ENCODE results near the gene UBL3. TPM values are rescaled to one million over a fixed set of nuclear protein-coding genes. Genes with fewer than 3 reads are reported as not detected.

Gene UBL3
- polyA plus RNA-seq, 12 donors, result 25.1 to 37.1 (median 30.2) TPM; not detected in 1

DNA sequence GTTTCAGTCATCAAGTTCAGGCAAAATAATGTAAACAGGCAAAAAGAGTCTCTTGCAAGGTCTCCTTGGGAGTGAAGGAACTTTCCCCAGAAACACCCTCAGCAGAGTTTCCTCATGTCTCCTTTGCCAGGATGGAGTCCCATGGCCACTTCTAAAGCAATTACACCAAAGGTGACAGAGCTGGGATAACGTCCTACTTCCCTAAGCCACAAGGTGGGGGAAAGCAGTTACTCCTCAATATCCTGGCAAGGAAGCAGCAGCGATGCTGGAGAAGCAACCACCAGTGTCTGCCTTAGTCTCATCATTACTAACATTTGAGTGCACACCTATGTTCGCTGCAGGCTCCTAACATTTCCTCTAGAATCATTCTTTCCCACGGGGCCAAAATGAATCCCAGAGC, 88.6 kb downstream of the UBL3 start:
- DNase-seq, result no peak

DNA sequence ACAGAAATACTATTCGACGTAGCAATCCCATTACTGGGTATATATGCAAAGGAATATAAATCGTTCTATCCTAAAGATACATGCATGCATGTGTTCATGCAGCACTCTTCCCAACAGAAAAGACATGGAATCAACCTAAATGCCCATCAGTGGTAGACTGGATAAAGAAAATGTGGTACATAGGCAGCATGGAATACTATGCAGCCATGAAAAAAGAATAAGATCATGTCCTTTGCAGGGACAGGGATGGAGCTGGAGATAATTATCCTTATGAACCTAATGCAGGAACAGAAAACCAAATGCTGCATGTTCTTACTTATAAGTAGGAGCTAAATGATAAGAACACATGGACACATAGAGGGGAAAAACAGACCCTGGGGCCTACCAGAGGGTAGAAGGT, 89.3 kb downstream of the UBL3 start:
- no peak for DNase-seq

- DNase-seq, result no peak
Measured at GRCh38 chr13:29760544-29760943, 89.9 kb downstream of the UBL3 start.

DNA sequence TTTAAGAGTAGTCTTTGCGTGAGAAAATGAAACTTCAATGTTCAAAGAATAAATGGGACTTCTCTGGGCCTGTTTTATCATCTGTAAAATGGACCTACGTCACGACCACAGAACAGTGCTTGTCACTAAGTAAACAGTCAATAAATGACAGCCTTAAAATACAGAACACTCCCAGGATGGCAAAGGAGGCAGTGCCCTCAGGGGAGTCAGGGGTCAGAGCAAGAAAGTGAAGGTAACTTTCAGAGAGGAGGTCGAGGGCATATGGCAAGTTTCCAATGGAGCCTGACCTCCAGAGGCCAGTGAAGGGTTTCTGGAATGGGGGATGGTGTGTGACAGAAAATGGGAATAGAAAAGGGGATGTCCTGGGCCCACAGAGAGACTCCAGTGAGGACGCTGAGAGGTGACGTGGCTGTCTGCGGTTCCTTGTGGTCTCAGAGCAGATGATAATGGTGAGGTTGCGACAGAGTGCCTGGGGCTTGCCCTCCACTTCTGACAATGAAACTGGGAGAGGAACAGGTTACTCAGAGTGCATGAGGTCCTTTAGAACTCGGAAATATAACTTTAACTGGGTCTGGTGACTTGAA, 91.8 kb downstream of the UBL3 start:
- no peak for DNase-seq

DNA sequence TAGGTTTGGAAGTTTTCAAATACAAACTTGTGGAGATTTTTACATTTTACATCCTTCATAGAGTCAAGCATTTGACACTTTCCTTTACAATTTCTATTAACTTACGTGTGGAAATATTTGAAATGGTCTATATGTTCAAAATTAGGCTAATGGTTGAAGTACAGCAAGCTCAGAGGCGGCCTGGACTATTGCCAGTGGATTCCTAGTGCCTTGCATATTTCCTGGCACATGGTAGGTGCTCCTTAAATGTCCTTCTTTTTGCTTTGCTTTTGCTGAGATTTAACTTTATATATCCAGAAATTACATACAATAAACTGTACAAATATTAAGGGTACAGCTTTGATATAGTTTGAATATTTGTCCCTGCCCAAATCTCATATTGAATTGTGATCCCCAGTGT, 93.9 kb downstream of the UBL3 start:
- DNase-seq, result peak; percentile 19

DNA sequence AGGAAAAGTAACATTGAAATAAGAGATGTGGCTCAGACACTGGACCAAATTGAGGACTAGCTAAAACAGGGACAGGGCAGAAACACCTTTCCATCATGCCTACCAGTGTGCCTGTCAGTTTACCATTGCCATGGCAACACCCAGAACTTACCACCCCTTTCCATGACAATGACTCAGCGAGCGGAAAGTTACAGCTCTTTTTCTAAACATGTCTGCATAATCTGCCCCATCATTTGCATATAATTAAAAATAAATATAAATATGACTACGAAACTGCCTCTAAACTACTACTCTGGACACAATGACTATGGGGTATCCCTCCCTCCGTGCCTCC, 96.0 kb downstream of the UBL3 start:
- no peak for DNase-seq

- no peak for DNase-seq
Measured at GRCh38 chr13:29753618-29754472, 96.6 kb downstream of the UBL3 start.

DNA sequence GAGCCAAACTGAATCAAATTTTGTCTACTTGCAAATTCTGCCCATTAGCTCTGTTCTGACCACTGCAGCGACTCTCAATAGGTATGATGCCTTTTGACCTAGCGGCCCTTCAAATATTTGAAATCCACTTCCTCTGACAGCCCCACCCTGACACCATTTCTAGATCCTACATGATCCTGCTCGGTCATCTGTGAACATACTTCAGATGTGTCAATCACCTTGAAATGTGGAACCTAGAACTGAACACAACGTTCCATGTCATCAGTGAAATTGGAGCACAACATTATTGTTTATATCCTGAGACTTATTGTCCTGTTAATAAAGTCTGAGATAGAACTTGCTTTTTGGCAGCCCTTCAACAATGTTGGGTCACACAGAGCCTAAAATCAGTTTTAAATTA, 98.2 kb downstream of the UBL3 start:
- DNase-seq, result no peak

DNA sequence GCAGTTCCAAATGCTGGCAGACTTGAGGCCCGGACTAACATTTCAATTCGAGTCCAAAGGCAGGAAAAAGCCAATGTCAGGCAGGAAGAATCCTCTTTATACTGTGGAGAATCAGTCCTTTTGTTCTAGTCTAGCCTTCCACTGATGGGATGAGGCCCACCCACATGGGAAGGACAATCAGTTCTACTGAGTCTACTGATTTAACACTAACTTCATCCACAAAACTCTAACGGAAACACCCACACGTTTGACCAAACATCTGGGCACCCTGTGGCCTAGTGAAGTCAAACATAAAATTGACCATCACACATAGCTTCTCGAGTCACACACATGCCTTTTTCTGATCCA, 100.3 kb downstream of the UBL3 start:
- DNase-seq, result no peak

DNA sequence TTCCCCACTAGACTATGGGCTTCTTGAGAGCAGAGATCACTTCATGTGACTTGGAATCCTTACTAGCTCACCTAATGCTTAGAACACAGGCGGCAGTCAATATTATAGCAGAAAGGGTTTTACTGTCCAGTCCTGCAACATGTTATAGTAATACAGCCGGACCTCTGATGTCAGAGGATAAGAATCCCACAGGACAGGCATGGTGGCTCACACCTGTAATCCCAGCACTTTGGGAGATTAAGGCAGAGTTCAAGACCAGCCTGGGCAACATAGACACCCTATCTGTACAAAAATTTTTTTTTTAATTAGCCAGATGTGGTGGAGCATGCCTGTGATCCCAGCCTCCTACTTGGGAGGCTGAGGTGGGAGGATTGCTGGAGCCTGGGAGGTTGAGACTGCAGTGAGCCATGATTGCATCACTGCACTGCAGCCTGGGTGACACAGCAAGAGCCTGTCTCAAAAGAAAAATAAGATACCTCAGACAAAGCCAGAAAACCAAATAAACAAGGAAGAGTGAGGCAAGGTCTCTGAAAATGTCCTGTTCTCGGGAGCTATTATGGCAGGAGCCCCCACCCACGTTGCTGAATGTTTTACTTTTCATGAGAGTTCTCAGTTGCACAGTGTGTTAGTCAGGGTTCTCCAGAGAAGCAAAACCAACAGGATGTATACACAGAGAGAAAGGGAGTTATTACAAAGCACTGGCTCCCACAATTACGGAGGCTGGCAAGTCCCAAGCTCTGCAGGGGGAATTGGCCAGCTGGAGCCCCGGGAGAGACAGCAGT, 100.8 kb downstream of the UBL3 start:
- no peak for DNase-seq

DNA sequence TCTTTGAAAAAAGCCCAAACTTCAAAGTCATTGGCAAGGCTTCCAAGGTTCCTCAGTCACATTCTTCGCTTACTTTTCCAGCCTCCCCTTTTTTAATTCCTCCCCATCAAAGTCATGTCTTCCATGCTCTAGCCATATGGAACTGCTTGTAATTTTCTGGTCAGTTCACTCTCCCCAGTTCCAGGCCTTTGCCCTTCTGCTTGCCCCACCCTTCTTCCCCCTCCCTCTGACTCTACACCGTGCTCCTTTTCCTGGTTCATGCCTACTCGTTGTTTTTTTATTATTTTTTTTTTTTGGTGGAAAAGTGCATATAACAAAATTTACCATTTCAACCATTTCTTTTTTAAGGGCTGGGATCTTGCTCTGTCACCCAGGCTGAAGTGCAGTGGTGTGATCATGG, 102.3 kb downstream of the UBL3 start:
- no peak for DNase-seq

- no peak for DNase-seq
Measured at GRCh38 chr13:29746148-29746677, 104.2 kb downstream of the UBL3 start.

GRCh38 chr13:29745704-29746103, 104.7 kb downstream of the UBL3 start:
- no peak for DNase-seq

GRCh38 chr13:29743201-29743786, 107.1 kb downstream of the UBL3 start:
- DNase-seq, result peak; percentile 68

DNA sequence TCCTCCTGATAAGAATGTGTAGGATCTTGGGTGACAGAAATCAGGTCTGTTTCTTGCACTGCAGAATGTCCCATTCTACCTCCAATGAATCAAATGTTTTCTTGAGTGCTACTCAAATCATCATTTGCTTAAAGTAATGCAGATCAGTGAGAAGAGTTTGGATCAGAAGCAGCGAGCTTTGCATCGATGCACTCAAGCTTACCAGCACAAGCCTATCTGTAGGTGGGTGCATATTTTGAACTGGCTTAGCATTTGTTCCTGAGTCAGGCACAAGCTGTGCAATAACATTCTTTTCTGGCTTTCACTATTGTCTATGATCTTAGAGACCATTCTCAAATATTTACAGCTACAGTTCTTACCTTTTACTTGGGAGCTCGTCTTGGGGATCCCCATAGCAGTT, 109.5 kb downstream of the UBL3 start:
- no peak for DNase-seq

- no peak for DNase-seq
Measured at GRCh38 chr13:29737061-29737460, 113.4 kb downstream of the UBL3 start.

- DNase-seq, result no peak
Measured at GRCh38 chr13:29733147-29733611, 117.2 kb downstream of the UBL3 start.

DNA sequence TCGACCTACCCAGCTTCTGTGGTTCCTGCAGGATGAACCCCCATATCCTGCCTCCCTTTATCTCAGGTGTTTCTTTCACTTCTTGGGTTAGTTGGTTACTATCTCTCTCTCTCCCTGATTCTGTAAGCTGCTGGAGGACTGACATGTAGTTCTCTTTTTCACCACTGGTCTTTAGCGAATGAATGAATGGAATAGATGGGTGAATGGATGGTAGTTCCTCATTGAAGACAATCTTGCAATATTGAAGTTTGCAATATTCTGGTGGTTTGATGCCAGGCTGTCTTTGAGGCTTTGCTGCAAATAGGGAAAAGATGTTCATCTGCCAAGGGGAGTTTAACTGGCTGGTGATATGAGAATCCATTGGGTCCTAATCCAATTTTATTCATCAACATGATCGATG, 120.2 kb downstream of the UBL3 start:
- DNase-seq, result no peak

DNA sequence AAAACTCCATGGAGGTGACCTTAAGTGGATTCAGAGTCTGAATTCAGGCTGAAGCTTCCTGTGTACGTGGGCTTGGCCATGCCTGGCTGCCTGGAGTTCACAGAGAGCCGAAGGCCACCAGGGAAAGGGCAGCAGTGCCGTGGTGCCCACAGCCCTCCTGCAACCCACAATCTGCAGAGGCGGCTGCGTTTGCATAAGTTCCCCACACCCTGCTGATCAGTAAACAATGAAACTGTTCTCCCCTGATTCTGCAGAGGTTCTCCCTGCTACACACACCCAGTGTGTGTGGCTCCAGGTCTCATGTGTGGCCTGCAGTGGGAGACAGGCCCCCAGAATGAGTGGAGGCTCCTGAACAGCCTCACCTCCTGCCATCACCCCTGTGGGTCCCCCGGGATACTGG, 128.0 kb downstream of the UBL3 start:
- DNase-seq, result no peak

DNA sequence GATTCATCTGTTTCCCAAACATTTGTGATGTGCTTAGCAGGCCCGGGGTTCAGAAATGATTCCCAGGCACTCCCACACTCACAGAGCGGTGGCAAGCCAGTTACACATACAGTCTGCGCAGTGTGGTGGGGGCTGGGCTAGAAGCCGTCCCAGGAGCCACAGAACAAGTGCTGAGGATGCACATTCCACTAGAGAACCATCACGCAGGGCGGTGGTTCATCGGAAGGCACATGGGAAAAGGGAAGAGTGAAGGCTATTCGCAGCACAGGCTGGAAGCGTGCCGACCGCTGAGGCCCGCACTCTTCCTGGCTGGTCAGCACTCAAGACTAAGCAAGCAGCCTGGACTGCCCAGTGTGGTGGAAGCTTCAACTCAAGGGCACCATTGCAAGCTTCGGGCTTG, 128.7 kb downstream of the UBL3 start:
- DNase-seq, result no peak

DNA sequence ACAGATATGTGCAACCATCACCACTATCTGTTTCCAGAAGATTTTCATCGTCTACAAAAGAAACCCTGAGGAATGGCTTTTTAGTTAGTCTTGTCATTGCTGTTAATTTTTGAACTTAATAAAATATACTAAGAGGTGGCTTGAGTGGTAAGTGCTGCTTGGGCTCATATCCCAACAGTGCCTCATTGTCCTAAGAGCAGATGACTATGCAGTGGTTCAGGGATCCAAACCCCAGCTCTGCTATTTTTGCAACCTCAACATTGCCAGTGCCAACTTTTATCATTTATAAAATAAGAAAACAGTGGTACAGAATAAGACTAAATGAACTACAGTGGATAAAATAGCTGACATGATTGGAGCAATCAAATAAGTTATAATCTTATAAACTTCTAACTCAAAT, 131.7 kb downstream of the UBL3 start:
- DNase-seq, result no peak

GRCh38 chr13:29716493-29716892, 133.9 kb downstream of the UBL3 start:
- DNase-seq, result no peak
